KOPT-K1 (cell line): ENCODE results near the gene SPOUT1.
A peak's percentile ranks its signal among the peaks of the same experiment; 100 is the strongest.
"Not testable (repeated sequence)": the region's sequence is repeated elsewhere in the genome, so short reads cannot be mapped to it uniquely, and the experiment has no call there.

Experiments used
- H3K27ac ChIP-seq: fragments of 200-600 bp; sonication (generic); 2 replicates; pipeline ENCODE4 v1.5.1; 2016; ENCODE audit warnings: antibody characterized with exemption, mild to moderate bottlenecking, low read depth, low read length; ENCODE audit not compliant: poor library complexity, severe bottlenecking
- H3K36me3 ChIP-seq: fragments of 200-600 bp; sonication (generic); 2 replicates; pipeline ENCODE4 v1.5.1; 2017; ENCODE audit warnings: antibody characterized with exemption, mild to moderate bottlenecking, low read length, moderate library complexity; ENCODE audit not compliant: insufficient read depth
- H3K9me3 ChIP-seq: fragments of 200-600 bp; sonication (generic); 2 replicates; pipeline ENCODE4 v1.5.1; 2017; ENCODE audit warnings: antibody characterized with exemption, low read length, mild to moderate bottlenecking; ENCODE audit not compliant: insufficient read depth, poor library complexity, severe bottlenecking

Gene SPOUT1

DNA sequence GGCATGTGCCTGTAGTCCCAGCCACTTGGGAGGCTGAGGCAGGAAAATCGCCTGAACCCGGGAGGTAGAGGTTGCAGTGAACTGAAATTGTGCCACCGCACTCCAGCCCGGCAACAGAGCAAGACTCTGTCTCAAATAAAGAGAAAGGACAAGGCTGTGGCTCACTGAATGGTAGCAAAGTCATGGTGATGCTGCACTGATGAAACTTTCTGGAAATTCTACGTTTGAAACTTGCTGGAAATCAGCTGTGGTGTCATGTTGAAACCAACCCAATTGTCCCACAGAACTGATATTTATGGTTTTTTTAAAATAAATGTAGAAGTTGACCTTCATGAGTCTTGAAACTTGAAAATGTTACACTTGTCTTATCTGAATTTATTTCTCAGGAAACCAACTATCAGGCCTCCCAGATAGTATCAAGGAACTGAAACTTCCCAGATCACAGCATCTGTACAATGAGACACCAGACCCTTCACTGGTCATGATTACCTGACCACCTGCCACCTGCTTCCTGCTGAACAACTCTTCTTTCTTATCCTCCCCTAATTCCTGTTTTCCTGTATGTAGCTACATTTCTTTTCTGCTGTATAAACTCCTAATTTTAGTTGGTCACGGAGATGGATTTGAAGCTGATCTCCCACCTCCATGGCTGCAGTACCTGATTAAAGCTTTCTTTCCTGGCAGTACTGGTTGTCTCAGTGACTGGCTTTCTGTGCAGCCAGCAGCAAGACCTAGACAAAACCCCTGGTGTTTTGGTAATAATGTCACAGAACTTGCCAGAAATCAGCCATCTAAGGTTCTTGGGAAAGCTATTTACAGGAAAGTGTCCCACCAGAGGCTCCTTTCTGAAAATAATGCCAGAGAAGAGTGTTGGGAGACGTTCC lies 48.2 kb downstream of the SPOUT1 start:
- Histone ChIP-seq H3K27ac (no peak overlapping the region), H3K36me3 (no peaks in the 10 kb centered on the region), H3K9me3 (peaks cover 5% of the 10 kb centered on the region)

DNA sequence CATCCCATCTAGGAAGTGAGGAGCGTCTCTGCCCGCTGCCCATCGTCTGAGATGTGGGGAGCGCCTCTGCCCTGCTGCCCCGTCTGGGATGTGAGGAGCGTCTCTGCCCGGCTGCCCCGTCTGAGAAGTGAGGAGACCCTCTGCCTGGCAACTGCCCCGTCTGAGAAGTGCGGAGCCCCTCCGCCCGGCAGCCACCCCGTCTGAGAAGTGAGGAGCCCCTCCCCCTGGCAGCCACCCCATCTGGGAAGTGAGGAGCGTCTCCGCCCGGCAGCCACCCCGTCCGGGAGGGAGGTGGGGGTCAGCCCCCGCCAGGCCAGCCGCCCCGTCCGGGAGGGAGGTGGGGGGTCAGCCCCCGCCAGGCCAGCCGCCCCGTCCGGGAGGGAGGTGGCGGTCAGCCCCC lies 49.5 kb downstream of the SPOUT1 start:
- peaks cover 15% of the 10 kb centered on the region for H3K9me3 ChIP-seq

DNA sequence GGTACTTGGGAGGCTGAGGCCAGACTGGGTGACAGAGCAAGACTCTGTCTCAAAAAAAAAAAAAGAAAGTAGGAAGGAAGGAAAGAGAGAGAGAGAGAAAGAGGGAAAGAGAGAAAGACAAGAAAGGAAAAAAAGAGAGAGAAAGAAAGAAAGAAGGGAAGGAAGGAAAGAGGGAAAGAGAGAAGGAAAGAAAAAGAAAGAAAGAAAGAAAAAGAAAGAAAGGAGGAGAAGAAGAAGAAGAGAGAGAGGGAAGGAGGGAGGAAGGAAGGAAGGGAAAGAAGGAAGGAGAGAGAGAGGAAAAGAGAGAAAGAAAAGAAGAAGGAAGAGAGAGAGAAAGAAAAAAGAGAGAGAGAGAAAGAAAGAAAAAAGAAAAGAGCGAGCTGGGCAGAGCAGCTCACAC lies 54.8 kb downstream of the SPOUT1 start:
- Histone ChIP-seq H3K36me3 (no peaks in the 10 kb centered on the region), H3K9me3 (peaks cover 10% of the 10 kb centered on the region), H3K27ac (no peak overlapping the region)

More for the DNA sequence above, 49.5 kb downstream of the SPOUT1 start:
- not testable (repeated sequence) for H3K36me3 ChIP-seq, H3K27ac ChIP-seq

DNA sequence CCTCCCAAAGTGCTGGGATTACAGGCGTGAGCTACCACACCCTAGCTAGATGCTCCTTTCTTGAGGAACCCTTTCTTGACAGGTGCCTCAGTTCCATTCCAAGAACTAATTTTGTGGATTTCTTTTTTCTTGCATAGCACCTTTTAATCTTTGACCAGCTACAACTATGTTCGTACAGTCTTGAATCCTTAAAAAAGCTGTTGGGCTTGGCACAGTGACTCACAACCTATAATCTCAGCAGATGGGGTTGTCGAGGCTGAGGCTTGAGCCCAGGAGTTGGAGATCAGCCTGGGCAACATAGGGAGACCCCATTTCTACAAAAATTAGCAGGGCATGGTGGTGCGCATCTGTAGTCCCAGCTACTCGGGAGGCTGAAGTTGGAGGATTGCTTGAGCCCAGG lies 56.5 kb downstream of the SPOUT1 start:
- H3K27ac ChIP-seq = no peak overlapping the region

DNA sequence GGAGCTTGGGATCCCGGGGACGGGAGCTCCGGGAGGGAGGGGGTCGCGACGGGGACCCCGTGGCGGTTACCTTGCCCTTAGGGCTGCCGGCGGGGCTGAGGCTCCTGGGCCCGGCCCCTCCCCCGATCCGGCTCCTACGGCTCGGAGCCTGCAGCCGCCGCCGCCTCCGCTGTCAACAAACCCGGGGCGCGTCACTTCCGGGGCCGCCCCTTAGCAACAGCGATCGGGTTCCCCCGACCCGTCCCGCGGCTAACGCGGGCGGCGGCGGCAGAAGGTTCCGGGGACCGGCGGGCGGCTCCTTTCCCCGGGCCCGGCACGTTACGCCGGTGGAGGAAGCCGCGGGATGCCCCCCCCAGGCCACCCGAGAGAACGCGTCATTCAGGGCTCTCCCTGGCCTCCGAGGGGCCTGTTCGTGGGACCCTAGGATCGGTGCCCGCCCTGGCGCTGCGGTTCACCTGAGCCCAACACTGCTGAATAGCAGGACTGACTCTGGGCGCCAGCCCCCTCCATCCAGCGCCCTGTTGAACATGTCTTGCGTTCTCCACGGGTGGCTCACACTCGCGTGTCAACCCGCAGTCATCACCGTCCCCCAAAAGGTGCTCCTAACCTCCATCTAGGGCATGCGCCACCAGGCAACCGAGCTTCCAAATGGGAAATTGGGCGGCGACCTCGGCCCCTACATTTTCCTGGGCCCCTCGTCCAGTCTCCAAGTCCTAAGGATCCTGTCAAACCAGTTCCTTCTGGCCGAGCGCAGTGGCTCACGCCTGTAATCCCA lies 57.7 kb downstream of the SPOUT1 start, which contains the start of gene ZER1:
Gene ZER1, minus strand, starts transcription at position 183 of the 775 bp plus-strand sequence. CDS start 16,362 bp downstream, outside the sequence.
- H3K9me3 ChIP-seq = peaks cover 10% of the 10 kb centered on the region
- peak within 1 kb of the TSS; percentile 71 for H3K27ac ChIP-seq
- H3K36me3 ChIP-seq = no peaks in the 10 kb centered on the region

More for the DNA sequence above, 56.5 kb downstream of the SPOUT1 start:
- no peaks in the 10 kb centered on the region for H3K36me3 ChIP-seq
- peaks cover 10% of the 10 kb centered on the region for H3K9me3 ChIP-seq

DNA sequence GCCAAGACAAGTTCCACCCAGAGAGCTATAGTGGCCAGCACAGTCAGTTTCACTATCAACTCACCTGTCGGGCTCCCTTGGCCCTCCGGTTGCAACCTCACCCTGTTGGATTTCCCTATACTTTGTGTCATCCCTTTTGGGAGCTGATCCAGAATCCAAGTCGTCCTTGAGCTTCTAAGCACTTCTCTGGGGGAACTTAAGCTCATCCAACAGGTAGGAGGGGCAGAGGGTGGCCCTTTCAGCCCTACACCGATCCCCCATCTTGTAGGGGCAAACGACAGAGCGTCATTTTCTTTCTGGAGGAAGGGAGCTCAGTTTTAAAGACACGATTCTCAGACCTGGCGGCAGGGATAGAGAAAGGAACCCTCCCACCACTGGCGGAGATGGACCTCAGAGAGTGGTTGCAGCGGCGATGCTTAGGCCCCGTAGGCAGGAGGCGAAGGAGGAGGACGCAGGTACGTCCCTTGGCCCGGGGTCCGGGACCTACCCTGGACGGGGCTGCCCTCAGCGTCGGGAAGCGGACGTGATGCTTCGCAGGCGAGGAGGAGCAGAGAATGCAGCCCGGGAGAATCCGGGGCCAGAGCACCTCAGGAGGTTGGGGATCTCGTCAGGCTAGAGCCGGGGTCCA lies 58.4 kb downstream of the SPOUT1 start:
- Histone ChIP-seq H3K27ac (peak overlapping the region; percentile 71), H3K36me3 (no peaks in the 10 kb centered on the region), H3K9me3 (peaks cover 9% of the 10 kb centered on the region)

DNA sequence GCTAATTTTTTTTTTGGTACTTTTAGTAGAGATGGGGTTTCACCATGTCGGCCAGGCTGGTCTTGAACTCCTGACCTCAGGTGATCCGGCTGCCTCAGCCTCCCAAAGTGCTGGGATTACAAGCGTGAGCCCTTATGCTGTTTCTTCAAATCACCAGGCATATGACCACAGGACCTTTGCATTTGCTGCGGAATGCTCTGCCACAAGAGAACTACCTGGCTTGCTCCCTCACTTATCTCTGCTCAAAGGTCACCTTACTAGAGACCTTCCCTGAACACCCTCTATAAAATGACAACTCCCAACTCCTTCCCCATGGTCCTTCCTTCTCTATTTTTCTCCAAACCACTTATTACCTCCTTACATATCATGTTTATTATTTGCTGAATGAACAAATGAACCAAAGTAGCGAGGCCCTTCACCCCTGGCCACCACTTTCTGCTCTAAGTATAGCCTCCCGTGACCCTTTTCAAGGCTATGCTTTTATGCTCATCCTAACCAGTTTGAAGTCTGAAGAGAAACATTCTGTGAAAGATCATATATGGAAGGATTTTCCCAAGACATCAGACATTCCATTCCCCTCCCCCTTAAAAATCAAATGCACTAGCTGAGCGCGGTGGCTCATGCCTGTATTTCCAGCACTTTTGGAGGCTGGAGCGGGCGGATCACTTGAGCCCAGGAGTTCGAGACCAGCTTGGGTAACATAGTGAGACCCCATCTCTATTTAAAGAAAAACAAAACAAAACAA lies 59.1 kb downstream of the SPOUT1 start:
- H3K9me3 ChIP-seq = peaks cover 2% of the 10 kb centered on the region
- peak overlapping the region; percentile 71 for H3K27ac ChIP-seq
- H3K36me3 ChIP-seq = no peaks in the 10 kb centered on the region
